Hepatocyte (in vitro differentiated cells): ENCODE results near the gene ASB2. TPM values are rescaled to one million over a fixed set of nuclear protein-coding genes. Genes with fewer than 3 reads are reported as not detected.

Source experiments
- DNase-seq: peaks from one replicate; pipeline ENCODE4 v3.0.0-alpha.2; 2016; ENCODE audit warnings: low spot score
- H2AFZ ChIP-seq: fragments of 200-600 bp; sonication (generic); 2 replicates; pipeline ENCODE4 v1.6.0; 2016; ENCODE audit warnings: antibody characterized with exemption, mild to moderate bottlenecking
- H3K27ac ChIP-seq: fragments of 200-600 bp; sonication (generic); 2 replicates; pipeline ENCODE4 v1.5.1; 2016; ENCODE audit warnings: mild to moderate bottlenecking
- H3K27me3 ChIP-seq: fragments of 200-600 bp; sonication (generic); 2 replicates; pipeline ENCODE4 v1.6.1; 2016
- H3K36me3 ChIP-seq: fragments of 200-600 bp; sonication (generic); replicated peaks from 2 replicates; pipeline ENCODE4 v1.5.1; 2016; ENCODE audit warnings: low read depth; ENCODE audit not compliant: insufficient read depth
- H3K4me1 ChIP-seq: fragments of 200-600 bp; sonication (generic); 2 replicates; pipeline ENCODE4 v1.5.1; 2016; ENCODE audit warnings: mild to moderate bottlenecking, moderate library complexity; ENCODE audit not compliant: insufficient read depth
- H3K4me2 ChIP-seq: fragments of 200-600 bp; sonication (generic); 2 replicates; pipeline ENCODE4 v1.6.0; 2016
- H3K4me3 ChIP-seq: fragments of 200-600 bp; sonication (generic); 2 replicates; pipeline ENCODE4 v1.5.1; 2016; ENCODE audit warnings: mild to moderate bottlenecking
- H3K79me2 ChIP-seq: fragments of 200-600 bp; sonication (generic); 2 replicates; pipeline ENCODE4 v1.6.0; 2017; ENCODE audit warnings: mild to moderate bottlenecking
- H3K9me2 ChIP-seq: fragments of 200-600 bp; sonication (generic); replicated peaks from 2 replicates; pipeline ENCODE4 v1.6.0; 2017; ENCODE audit warnings: mild to moderate bottlenecking; ENCODE audit not compliant: insufficient read depth
- H3K9me3 ChIP-seq: fragments of 200-600 bp; sonication (generic); 2 replicates; pipeline ENCODE4 v1.5.1; 2016; ENCODE audit warnings: low read depth, mild to moderate bottlenecking
- H4K20me1 ChIP-seq: fragments of 200-600 bp; sonication (generic); 2 replicates; pipeline ENCODE4 v1.6.0; 2016; ENCODE audit warnings: mild to moderate bottlenecking; ENCODE audit not compliant: insufficient read depth, poor library complexity, severe bottlenecking
- CTCF ChIP-seq: fragments of 200-600 bp; sonication (generic); IDR thresholded peaks from 2 replicates; pipeline ENCODE4 v1.5.1; 2016; ENCODE audit warnings: antibody characterized with exemption, mild to moderate bottlenecking; ENCODE audit not compliant: poor library complexity
- EZH2 ChIP-seq: fragments of 200-600 bp; sonication (generic); IDR thresholded peaks from 2 replicates; pipeline ENCODE4 v1.6.1; 2016; ENCODE audit warnings: antibody characterized with exemption, mild to moderate bottlenecking, borderline replicate concordance
- EZH2phosphoT487 ChIP-seq: fragments of 200-600 bp; sonication (generic); IDR thresholded peaks from one replicate; pipeline ENCODE4 v1.6.1; 2018; ENCODE audit warnings: antibody characterized with exemption, mild to moderate bottlenecking, low read depth, moderate library complexity; ENCODE audit not compliant: unreplicated experiment, severe bottlenecking
- WGBS: methylation state at CpG from one replicate; pipeline ENCODE4 v1.1.6; 2016; ENCODE audit warnings: low lambda C conversion rate; ENCODE audit errors: missing lambda C conversion rate; 5-methylcytosine and 5-hydroxymethylcytosine counted together
- polyA plus RNA-seq: library from polyadenylated mRNA; unstranded; fragments of >200 nt; fragmentation: Nextera tagmentation; extraction: Ambion mirVana; gene quantifications from 2 replicates; pipeline ENCODE4 v1.2.1, GENCODE V29; 2016
- total RNA-seq: library from RNA; depleted of rRNA; stranded (reverse); fragments of >200 nt; gene quantifications from 2 replicates; pipeline ENCODE4 v1.2.3, GENCODE V29; 2014

Gene ASB2
- total and polyA plus RNA-seq, 2 experiments from 2014 or later = 0.27 to 0.53 TPM

- Histone ChIP-seq H3K27ac (no peak overlapping the region), H2AFZ (no peak overlapping the region), H4K20me1 (no peaks in the 10 kb centered on the region), H3K4me2 (no peak overlapping the region), H3K4me3 (no peak overlapping the region), H3K9me2 (no peaks in the 10 kb centered on the region), H3K4me1 (no peaks in the 10 kb centered on the region), H3K27me3 (no peaks in the 10 kb centered on the region), H3K9me3 (no peaks in the 10 kb centered on the region), H3K36me3 (no peaks in the 10 kb centered on the region), H3K79me2 (no peaks in the 10 kb centered on the region)
- TF ChIP-seq EZH2 (no peak), EZH2phosphoT487 (no peak), CTCF (no peak)
- DNase-seq = no peak
- 92% methylated on average over 10 of the region's 10 CpGs for WGBS
Observed at GRCh38 chr14:93991212-93991611, 14.8 kb upstream of the ASB2 start.

GRCh38 chr14:93989939-93990338, 13.6 kb upstream of the ASB2 start:
- H4K20me1 ChIP-seq = no peaks in the 10 kb centered on the region
- H3K27ac ChIP-seq = no peak overlapping the region
- peaks cover 5% of the 10 kb centered on the region for H3K4me1 ChIP-seq
- no peaks in the 10 kb centered on the region for H3K9me3 ChIP-seq
- H3K27me3 ChIP-seq = no peaks in the 10 kb centered on the region
- H3K79me2 ChIP-seq = no peaks in the 10 kb centered on the region
- no peak for DNase-seq
- H3K36me3 ChIP-seq = no peaks in the 10 kb centered on the region
- no peak overlapping the region for H3K4me3 ChIP-seq
- H2AFZ ChIP-seq = no peak overlapping the region
- no peak overlapping the region for H3K4me2 ChIP-seq
- TF ChIP-seq EZH2phosphoT487 (no peak), CTCF (no peak), EZH2 (no peak)
- WGBS = 43% methylated on average over 4 of the region's 4 CpGs
- no peaks in the 10 kb centered on the region for H3K9me2 ChIP-seq

- H3K27ac ChIP-seq = no peak overlapping the region
- no peak for DNase-seq
- no peak overlapping the region for H3K4me3 ChIP-seq
- H3K79me2 ChIP-seq = no peaks in the 10 kb centered on the region
- H3K4me2 ChIP-seq = no peak overlapping the region
- H3K9me2 ChIP-seq = no peaks in the 10 kb centered on the region
- no peaks in the 10 kb centered on the region for H3K27me3 ChIP-seq
- no peak overlapping the region for H2AFZ ChIP-seq
- no peaks in the 10 kb centered on the region for H3K9me3 ChIP-seq
- 69% methylated on average over 2 of the region's 3 CpGs for WGBS
- H3K4me1 ChIP-seq = peaks cover 8% of the 10 kb centered on the region
- no peaks in the 10 kb centered on the region for H3K36me3 ChIP-seq
- no peak for TF ChIP-seq EZH2phosphoT487
- no peak for TF ChIP-seq CTCF
- TF ChIP-seq EZH2 = no peak
- no peaks in the 10 kb centered on the region for H4K20me1 ChIP-seq
Observed at GRCh38 chr14:93987815-93988476, 11.6 kb upstream of the ASB2 start.
